Psoas muscle (tissue), 8 donors: Measurements from ENCODE around the gene MGRN1. TPM values are rescaled to one million over a fixed set of nuclear protein-coding genes. Genes with fewer than 3 reads are reported as not detected.

Experiments used
- ATAC-seq, 4 donors: fragments of 200-7000 bp; cut with Tn5 transposase; one replicate each; pipeline ENCODE4 v1.9.1; 2020; ENCODE audit warnings: moderate library complexity in 3 of 4, mild to moderate bottlenecking in 2 of 4
- DNase-seq, 2 donors: peaks; one replicate each; pipeline ENCODE4 v3.0.0-alpha.2; 2020
- H3K27ac ChIP-seq: fragments of 200-600 bp; one replicate; pipeline ENCODE4 v1.8.0; 2022
- H3K27me3 ChIP-seq, 3 donors: fragments of 200-600 bp in 1 of 3; one replicate each; pipeline versions ENCODE4 v1.6.1 to v1.8.0; 2013 to 2022; ENCODE audit warnings: low read length in 2 of 3, mild to moderate bottlenecking in 2 of 3, moderate library complexity in 1 of 3; ENCODE audit not compliant: insufficient read depth in 3 of 3
- H3K36me3 ChIP-seq, 2 donors: fragments of 200-600 bp in 1 of 2; one replicate each; pipeline versions ENCODE4 v1.6.1 to v1.8.0; 2013 to 2022; ENCODE audit warnings: low read depth in 1 of 2, mild to moderate bottlenecking in 1 of 2, moderate library complexity in 1 of 2; ENCODE audit not compliant: insufficient read depth in 1 of 2
- H3K4me1 ChIP-seq: fragments of 200-600 bp; one replicate; pipeline ENCODE4 v1.8.0; 2022
- H3K4me3 ChIP-seq: fragments of 200-600 bp; one replicate; pipeline ENCODE4 v1.8.0; 2022; ENCODE audit warnings: mild to moderate bottlenecking
- H3K9me3 ChIP-seq: fragments of 200-600 bp; one replicate; pipeline ENCODE4 v1.8.0; 2022
- WGBS, 3 donors: extraction: QIAGEN DNeasy Blood & Tissue Kit; methylation state at CpG; one replicate each; pipeline versions ENCODE4 v1.1.6 to v1.1.7; 2013; 5-methylcytosine and 5-hydroxymethylcytosine counted together
- intact Hi-C, 2 donors: fragments of 100-400 bp; cut with DNase I; formaldehyde crosslinking; loops; one replicate each; pipeline versions ENCODE4 v1.11.0 to v1.14.2; 2022
- polyA plus RNA-seq, 3 donors: library from polyadenylated mRNA; stranded (reverse); fragments of 200-250 nt; gene quantifications; one replicate each; pipeline ENCODE4 v1.2.3, GENCODE V29; 2013
- total RNA-seq, 4 donors: library from RNA; stranded (reverse); fragmentation: NEBNext Ultra II Directional in 2 of 4; extraction: Animal tissue kit (Norgen Biotek cat#: 25700) in 2 of 4; gene quantifications; one replicate each; pipeline versions ENCODE4 v1.2.1 to v1.2.4, GENCODE V29; 2021 to 2023
- TF ChIP-seq, protein P1 (sequence below): fragments of 200-600 bp; IDR thresholded peaks from one replicate; pipeline ENCODE4 v1.8.0; 2022; ENCODE audit warnings: antibody characterized with exemption
- donor health status: healthy with polysubstance abuse.
- donor health status: DM: no; HTN: no; CAD: no; lungs with moderate emphysema.
- donor health status: Bipolar disorder and iron deficiency.
- donor health status: healthy.
- donor health status: DM: yes; HTN: yes; CAD: no.
- donor health status: DM: no; HTN: no; CAD: no.
- donor health status: DM: no; HTN: no; CAD: no.
- donor health status: DM: yes; HTN: yes; CAD: no.

Gene MGRN1
- total and polyA plus RNA-seq, 7 donors, result 20.2 to 63.1 (median 44.2) TPM

DNA sequence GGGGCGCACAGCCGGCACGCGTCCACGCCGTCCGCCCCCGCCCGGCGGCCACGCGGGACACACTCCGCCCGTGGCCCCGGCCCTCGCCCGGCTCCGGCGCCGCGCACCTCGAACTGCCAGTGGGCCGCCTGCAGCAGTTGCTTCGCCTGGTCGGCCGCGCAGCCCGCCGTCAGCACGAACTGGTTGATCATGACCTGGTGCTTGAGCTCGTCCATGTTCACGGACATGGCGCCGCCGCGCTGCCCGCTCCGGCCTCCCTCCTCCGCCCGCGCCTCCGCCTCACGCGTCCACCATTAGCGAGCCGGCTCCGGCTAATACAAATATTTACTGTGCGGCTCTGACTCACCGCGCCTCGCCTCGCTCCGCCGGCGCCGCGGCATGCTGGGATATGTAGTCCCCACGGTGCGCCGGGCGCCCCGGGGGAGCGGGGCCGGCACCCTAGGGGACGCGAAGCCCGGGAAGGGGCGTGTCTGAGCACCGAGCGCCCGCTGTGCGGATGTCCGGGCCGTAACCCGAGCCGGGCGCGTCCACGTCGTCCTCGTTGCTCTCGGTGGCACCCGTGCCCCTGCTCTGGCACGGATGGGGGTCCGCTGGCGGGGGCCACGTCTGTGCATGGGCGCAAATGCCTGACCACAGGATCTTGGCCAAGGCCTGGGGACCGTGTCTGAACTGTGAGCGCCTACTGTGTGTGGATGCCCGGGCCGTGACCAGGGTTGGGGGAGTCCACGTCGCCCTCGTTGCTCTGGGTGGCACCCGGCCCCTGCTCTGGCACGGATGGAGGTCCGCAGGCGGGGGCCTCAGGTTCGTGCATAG is 9.8 kb upstream of the MGRN1 start, which contains the start of gene UBALD1:
UBALD1 (minus strand) TSS at position 318 of the 813 bp plus-strand sequence; CDS start at position 227, 91 bp downstream.
- Histone ChIP-seq H3K27ac (peak within 1 kb of the TSS; percentile 97), H3K36me3 (peaks cover 0 to 2% of the 10 kb centered on the region in 2 donors), H3K4me1 (peaks cover 45% of the 10 kb centered on the region), H3K4me3 (peak within 1 kb of the TSS; percentile 80), H3K27me3 (no peaks in the 10 kb centered on the region), H3K9me3 (no peaks in the 10 kb centered on the region)
- intact Hi-C loops, result no loop called here
- WGBS, 3 donors, result 7 to 11% (median 8%) methylated on average over 88 to 99 of the region's 100 CpGs
- ATAC-seq, result peak; percentile 64 to 76 (median 71)
- TF ChIP-seq, protein P1, sequence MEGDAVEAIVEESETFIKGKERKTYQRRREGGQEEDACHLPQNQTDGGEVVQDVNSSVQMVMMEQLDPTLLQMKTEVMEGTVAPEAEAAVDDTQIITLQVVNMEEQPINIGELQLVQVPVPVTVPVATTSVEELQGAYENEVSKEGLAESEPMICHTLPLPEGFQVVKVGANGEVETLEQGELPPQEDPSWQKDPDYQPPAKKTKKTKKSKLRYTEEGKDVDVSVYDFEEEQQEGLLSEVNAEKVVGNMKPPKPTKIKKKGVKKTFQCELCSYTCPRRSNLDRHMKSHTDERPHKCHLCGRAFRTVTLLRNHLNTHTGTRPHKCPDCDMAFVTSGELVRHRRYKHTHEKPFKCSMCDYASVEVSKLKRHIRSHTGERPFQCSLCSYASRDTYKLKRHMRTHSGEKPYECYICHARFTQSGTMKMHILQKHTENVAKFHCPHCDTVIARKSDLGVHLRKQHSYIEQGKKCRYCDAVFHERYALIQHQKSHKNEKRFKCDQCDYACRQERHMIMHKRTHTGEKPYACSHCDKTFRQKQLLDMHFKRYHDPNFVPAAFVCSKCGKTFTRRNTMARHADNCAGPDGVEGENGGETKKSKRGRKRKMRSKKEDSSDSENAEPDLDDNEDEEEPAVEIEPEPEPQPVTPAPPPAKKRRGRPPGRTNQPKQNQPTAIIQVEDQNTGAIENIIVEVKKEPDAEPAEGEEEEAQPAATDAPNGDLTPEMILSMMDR, result no peak
- peak; percentile 89 to 93 for DNase-seq

DNA sequence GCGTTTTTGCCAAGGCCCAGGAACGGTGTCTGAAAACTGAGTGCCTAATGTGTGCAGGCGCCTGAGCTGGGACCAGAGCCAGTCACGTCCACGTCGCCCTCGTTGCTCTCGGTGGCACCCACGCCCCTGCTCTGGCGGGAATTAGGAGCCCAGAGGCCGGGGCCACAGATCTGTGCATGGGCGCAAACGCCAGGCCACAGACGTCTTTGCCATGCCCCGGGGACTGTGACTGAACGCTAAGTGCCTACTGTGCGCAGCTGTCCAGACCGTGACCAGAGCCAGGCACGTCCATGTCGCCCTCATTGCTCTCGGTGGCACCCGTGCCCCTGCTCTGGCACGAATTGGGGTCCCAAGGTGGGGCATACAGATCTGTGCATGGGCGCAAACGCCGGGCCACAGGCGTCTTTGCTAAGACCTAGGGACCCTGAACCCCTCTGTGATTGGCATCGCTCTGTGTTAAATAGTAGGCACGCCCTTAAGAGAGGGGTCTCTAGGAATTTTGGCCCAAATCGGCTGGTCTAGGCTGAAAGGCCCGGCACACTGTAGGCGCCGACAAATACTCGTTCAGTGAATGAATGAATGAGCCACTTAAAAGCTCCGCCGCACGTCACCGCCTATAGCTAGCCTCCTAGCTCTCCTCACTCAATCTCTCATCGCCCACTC is 9.1 kb upstream of the MGRN1 start:
- ATAC-seq (peak; percentile 0 to 1 (median 0)), DNase-seq (no peak)
- WGBS, 3 donors, result 62 to 69% (median 65%) methylated on average over 39 of the region's 39 CpGs
- Histone ChIP-seq H3K36me3 (no peaks in the 10 kb centered on the region), H3K4me1 (peaks cover 45% of the 10 kb centered on the region), H3K4me3 (peak overlapping the region; percentile 80), H3K9me3 (no peaks in the 10 kb centered on the region), H3K27me3 (no peaks in the 10 kb centered on the region), H3K27ac (peak overlapping the region; percentile 97)
- intact Hi-C loops, result no loop called here
- TF ChIP-seq, protein P1, result no peak

DNA sequence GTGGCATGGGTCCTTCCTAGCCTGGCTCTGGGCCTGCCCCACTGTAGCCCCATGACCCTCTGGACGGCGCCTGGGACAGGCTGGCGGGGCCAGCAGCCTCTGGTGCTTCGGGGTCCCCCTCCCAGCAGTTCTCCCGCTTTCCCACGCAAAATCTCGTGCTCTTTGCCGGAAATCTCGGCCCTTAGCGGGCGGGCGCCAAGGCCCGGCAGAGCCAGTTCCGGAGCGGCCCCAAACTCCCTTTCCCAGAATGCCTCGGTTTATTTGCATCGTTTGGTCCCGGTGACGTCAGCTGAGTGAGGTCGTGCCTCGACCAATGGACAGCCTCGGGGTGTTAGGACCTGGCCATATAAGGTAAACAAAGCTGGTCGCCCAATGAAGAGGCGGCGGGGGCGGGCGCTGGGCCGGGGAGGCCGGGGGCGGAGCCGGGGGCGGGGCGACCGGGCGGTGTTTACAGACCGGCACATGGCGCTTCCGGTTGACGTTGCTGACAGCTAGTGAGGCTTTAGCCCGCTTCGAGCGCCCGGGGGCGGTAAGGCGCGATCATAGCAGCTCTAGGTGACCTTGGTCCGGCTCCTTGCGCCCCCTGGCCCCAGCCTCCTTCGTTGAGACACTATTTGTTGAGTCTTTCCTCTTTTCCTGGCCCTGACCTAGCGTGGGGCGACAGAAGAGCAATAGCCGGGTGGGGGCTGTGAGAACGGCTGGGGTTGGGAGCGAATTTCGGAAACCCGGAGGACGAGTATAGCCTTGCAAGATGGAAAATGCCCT is 8.4 kb upstream of the MGRN1 start:
- 0 to 1% (median 0%) methylated on average over 50 to 57 of the region's 57 CpGs for WGBS, 3 donors
- ATAC-seq, result peak; percentile 84 to 90 (median 86)
- Histone ChIP-seq H3K36me3 (no peaks in the 10 kb centered on the region), H3K4me3 (peak overlapping the region; percentile 80), H3K9me3 (no peaks in the 10 kb centered on the region), H3K4me1 (peaks cover 42% of the 10 kb centered on the region), H3K27me3 (no peaks in the 10 kb centered on the region), H3K27ac (peak overlapping the region; percentile 97)
- intact Hi-C loops, result no loop called here
- peak; percentile 99 to 100 for DNase-seq
- TF ChIP-seq, protein P1, result peak; percentile 38

DNA sequence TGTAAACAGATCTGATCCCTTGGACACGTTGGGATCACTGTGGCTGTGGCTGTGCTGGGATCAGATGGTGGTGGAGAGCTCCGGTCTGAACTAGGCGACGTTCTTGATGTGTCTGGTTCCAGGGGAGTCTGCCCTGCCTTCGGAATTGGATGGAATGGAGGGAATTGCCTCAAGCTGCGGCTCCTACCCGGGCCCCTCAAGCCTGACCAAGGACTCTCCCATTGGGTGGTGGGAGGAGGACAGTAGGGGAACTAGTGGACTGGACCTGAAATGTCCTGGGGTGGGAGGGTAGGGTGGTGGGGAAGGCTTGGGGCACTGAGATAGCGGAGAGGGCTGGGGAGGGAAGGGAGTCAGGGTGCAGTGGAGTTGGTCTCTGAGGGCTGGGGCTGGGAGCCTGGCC is 6.7 kb upstream of the MGRN1 start:
- Histone ChIP-seq H3K36me3 (no peaks in the 10 kb centered on the region), H3K4me1 (peaks cover 27% of the 10 kb centered on the region), H3K4me3 (peak overlapping the region; percentile 69), H3K27ac (peak overlapping the region; percentile 97), H3K27me3 (no peaks in the 10 kb centered on the region), H3K9me3 (no peaks in the 10 kb centered on the region)
- 57 to 83% (median 67%) methylated on average over 8 of the region's 8 CpGs for WGBS, 3 donors
- intact Hi-C loops, result no loop called here
- TF ChIP-seq, protein P1, result no peak
- ATAC-seq, result no peak
- no peak for DNase-seq
